Fibroblast of lung (primary cell): ENCODE results near the gene UBA3. TPM values are rescaled to one million over a fixed set of nuclear protein-coding genes. Genes with fewer than 3 reads are reported as not detected.

ENCODE experiments used
- DNase-seq, 2 donors: peaks; one replicate each; pipeline versions ENCODE4 v3.0.0 to v3.0.0-alpha.2; 2010; ENCODE audit warnings: low read depth in 2 of 2
- H2AFZ ChIP-seq: 2 replicates; pipeline ENCODE4 v1.5.1; 2012; ENCODE audit warnings: low read length, control low read depth, inconsistent platforms
- H3K27ac ChIP-seq: 2 replicates; pipeline ENCODE4 v1.5.1; 2011; ENCODE audit warnings: low read length, control low read depth; ENCODE audit not compliant: insufficient read depth
- H3K27me3 ChIP-seq: 2 replicates; pipeline ENCODE4 v1.5.1; 2011; ENCODE audit warnings: mild to moderate bottlenecking, low read length; ENCODE audit not compliant: control insufficient read depth, insufficient read depth
- H3K36me3 ChIP-seq: 2 replicates; pipeline ENCODE4 v1.5.1; 2011; ENCODE audit warnings: low read length; ENCODE audit not compliant: control insufficient read depth, insufficient read depth
- H3K4me1 ChIP-seq: 2 replicates; pipeline ENCODE4 v1.5.1; 2011; ENCODE audit warnings: low read length; ENCODE audit not compliant: control insufficient read depth, insufficient read depth; ENCODE audit errors: extremely low read depth
- H3K4me2 ChIP-seq: 2 replicates; pipeline ENCODE4 v1.5.1; 2011; ENCODE audit warnings: low read length, control low read depth; ENCODE audit not compliant: insufficient read depth; ENCODE audit errors: extremely low read depth
- H3K4me3 ChIP-seq, 4 experiments: fragments of 200-600 bp in 1 of 4; sonication (generic) in 1 of 4; replicated peaks in 1 of 4; 2 replicates each; pipeline ENCODE4 v1.5.1; 2011 to 2016; ENCODE audit warnings: low read length in 4 of 4, low read depth in 3 of 4, mild to moderate bottlenecking in 3 of 4, control low read depth in 2 of 4, inconsistent platforms in 1 of 4, mixed read lengths in 1 of 4; ENCODE audit not compliant: insufficient read depth in 1 of 4; ENCODE audit errors: control extremely low read depth in 1 of 4
- H3K79me2 ChIP-seq: 2 replicates; pipeline ENCODE4 v1.5.1; 2012; ENCODE audit warnings: mild to moderate bottlenecking, low read length, inconsistent platforms; ENCODE audit not compliant: control insufficient read depth, insufficient read depth
- H3K9ac ChIP-seq: 2 replicates; pipeline ENCODE4 v1.5.1; 2011; ENCODE audit warnings: mild to moderate bottlenecking, low read length, control low read depth; ENCODE audit not compliant: insufficient read depth
- H3K9me3 ChIP-seq: 2 replicates; pipeline ENCODE4 v1.5.1; 2012; ENCODE audit warnings: low read depth, low read length; ENCODE audit not compliant: control insufficient read depth, insufficient read depth
- H4K20me1 ChIP-seq: 2 replicates; pipeline ENCODE4 v1.5.1; 2011; ENCODE audit warnings: low read length; ENCODE audit not compliant: control insufficient read depth, insufficient read depth; ENCODE audit errors: extremely low read depth
- CTCF ChIP-seq, 2 donors: IDR thresholded peaks in 1 of 2; conservative IDR thresholded peaks in 1 of 2; 1 replicate in 1 of 2; 2 replicates in 1 of 2; pipeline ENCODE4 v1.5.1; 2011 to 2012; ENCODE audit warnings: low read length in 2 of 2, control low read depth in 1 of 2, inconsistent platforms in 1 of 2, low read depth in 1 of 2, mild to moderate bottlenecking in 1 of 2
- EZH2 ChIP-seq: IDR thresholded peaks from 2 replicates; pipeline ENCODE4 v1.5.1; 2012; ENCODE audit warnings: low read length, control low read depth, mild to moderate bottlenecking; ENCODE audit errors: missing control alignments
- polyA plus RNA-seq, 2 donors: library from polyadenylated mRNA; depleted of rRNA in 1 of 2; stranded (reverse) in 1 of 2; unstranded in 1 of 2; fragments of >200 nt; gene quantifications; 2 replicates each; pipeline ENCODE4 v1.2.1, GENCODE V29; 2011 to 2012; ENCODE audit warnings: missing spikeins in 1 of 2
- total RNA-seq: library from RNA; depleted of rRNA; stranded (reverse); fragments of >200 nt; gene quantifications from 2 replicates; pipeline ENCODE4 v1.2.1, GENCODE V29; 2014

UBA3 gene
- total and polyA plus RNA-seq, 2 donors (not counting 1 experiment from before 2014, with no cell fraction given), result 93.3 to 95.4 TPM

DNA sequence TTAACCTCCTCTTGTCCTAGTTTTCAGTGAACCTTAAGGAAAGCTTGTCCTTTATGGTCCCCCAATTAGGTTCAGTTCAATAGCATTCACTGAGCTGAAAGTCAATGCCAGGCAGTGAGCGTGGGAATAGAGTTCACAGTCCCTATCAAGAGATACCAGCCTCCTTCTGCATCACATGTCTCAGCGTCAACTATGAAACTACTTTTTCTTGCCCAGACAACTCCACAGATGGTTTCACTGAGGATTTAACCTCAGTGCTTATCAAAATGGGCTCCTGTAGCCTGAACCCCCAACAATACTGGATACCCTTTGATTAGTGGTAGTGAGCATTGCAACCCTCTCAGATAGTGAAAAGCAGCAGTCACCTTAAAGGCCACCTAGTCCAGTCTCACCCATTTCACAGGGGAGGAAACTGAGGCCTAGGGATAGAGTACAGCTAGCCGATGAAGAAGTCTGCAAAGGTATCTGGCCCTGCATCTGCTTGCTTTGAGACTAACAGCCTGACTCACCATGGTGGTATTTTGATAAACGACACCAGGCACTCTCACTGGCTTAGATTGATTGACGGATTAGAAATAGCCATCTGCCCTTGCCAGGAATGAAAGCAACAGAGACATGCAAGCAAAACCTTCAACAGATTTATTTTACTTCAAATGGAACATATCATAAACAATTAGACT lies 1.6 kb upstream of the UBA3 start:
- Histone ChIP-seq H3K27me3 (no peaks in the 10 kb centered on the region), H3K9me3 (no peaks in the 10 kb centered on the region), H3K79me2 (peaks cover 39% of the 10 kb centered on the region), H2AFZ (no peak overlapping the region), H4K20me1 (no peaks in the 10 kb centered on the region), H3K4me1 (peaks cover 26% of the 10 kb centered on the region), H3K27ac (no peak overlapping the region), H3K9ac (no peak overlapping the region), H3K4me3 (no peak overlapping the region), H3K4me2 (peak overlapping the region; percentile 57), H3K36me3 (no peaks in the 10 kb centered on the region)
- peak in 1 of 2 donors; percentile 58 for DNase-seq
- TF ChIP-seq CTCF (conservative IDR thresholded peaks at IDR 0.05 in 1 of 2, IDR thresholded peaks at IDR 0.05 in 1 of 2; ENCODE audit: low read depth in 1 of 2, low read length in 2 of 2) (no peak), EZH2 (no peak)

DNA sequence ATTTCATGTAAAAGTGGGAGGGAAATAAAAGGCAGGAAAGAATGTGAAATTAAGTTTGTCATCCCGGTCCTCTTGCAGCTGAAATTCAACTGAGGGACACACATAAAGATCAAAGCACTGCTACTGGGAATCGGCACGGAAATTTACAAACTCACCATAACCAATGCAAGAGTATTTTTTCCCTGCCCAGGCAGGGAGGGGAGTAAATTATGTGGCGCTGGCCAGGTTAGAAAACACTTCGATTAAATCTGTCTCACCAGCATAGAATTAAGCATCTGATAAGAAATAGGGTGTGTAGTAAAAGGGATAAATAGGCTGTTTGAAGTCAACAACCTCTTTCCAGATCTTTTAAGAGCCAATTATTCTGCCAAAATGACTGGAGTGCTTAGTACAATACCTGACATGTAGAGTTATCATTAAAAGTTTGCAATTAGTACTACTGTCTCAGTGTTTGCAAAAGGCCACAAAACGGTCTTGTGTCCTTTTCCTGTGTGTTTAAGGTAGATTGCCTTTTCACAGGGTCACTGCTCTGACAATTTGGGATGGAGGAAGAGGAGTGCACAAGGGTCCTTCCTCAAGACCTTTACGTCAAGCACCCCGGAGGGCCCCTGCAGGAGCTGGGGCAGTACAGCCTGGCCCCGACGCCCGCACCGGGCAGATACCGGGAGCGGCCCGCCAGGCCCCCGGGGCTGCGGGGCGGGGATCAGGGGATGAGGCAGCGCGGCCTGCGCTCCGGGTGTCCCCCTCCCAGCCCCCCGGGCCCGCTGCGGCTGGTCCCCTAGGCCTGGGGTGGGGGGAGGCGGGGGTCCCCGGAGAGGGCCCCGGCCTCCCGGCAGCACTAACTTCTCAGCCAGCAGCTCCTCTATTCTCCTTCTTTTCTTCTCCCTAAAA lies 651 bp downstream of the UBA3 start:
- H4K20me1 ChIP-seq, result no peaks in the 10 kb centered on the region
- peak overlapping the region; percentile 67 to 90 (median 76) for H3K4me3 ChIP-seq
- no peak overlapping the region for H2AFZ ChIP-seq
- peak overlapping the region; percentile 72 for H3K9ac ChIP-seq
- peak overlapping the region; percentile 82 for H3K4me2 ChIP-seq
- no peak for TF ChIP-seq CTCF (conservative IDR thresholded peaks at IDR 0.05 in 1 of 2, IDR thresholded peaks at IDR 0.05 in 1 of 2; ENCODE audit: low read depth in 1 of 2, low read length in 2 of 2)
- no peak for TF ChIP-seq EZH2
- H3K27me3 ChIP-seq, result no peaks in the 10 kb centered on the region
- H3K36me3 ChIP-seq, result no peaks in the 10 kb centered on the region
- H3K79me2 ChIP-seq, result peaks cover 29% of the 10 kb centered on the region
- H3K27ac ChIP-seq, result peak overlapping the region; percentile 54
- no peaks in the 10 kb centered on the region for H3K9me3 ChIP-seq
- peaks cover 25% of the 10 kb centered on the region for H3K4me1 ChIP-seq
- no peak for DNase-seq

GRCh38 chr3:69072928-69073327 lies 7.2 kb downstream of the UBA3 start:
- Histone ChIP-seq H3K79me2 (peaks cover 18% of the 10 kb centered on the region), H3K36me3 (peaks cover 3% of the 10 kb centered on the region)

More at GRCh38 chr3:69072928-69073327, 7.2 kb downstream of the UBA3 start:
- H3K4me2 ChIP-seq, result no peak overlapping the region
- no peak overlapping the region for H2AFZ ChIP-seq
- H3K27me3 ChIP-seq, result no peaks in the 10 kb centered on the region
- no peak overlapping the region for H3K27ac ChIP-seq
- TF ChIP-seq CTCF (conservative IDR thresholded peaks at IDR 0.05 in 1 of 2, IDR thresholded peaks at IDR 0.05 in 1 of 2; ENCODE audit: low read depth in 1 of 2, low read length in 2 of 2), result no peak
- no peak for TF ChIP-seq EZH2
- no peak for DNase-seq
- no peak overlapping the region for H3K4me3 ChIP-seq
- H3K4me1 ChIP-seq, result no peaks in the 10 kb centered on the region
- no peak overlapping the region for H3K9ac ChIP-seq
- no peaks in the 10 kb centered on the region for H3K9me3 ChIP-seq
- H4K20me1 ChIP-seq, result no peaks in the 10 kb centered on the region
